Cardiac fibroblast (primary cell): ENCODE data around the gene DNASE2B.

Experiments
- DNase-seq, 2 donors: peaks; one replicate each; pipeline versions ENCODE4 v3.0.0 to v3.0.0-alpha.2; 2010; ENCODE audit warnings: low read depth in 2 of 2
- H3K4me3 ChIP-seq, 2 donors: replicated peaks in 1 of 2; 1 replicate in 1 of 2; 2 replicates in 1 of 2; pipeline ENCODE4 v1.5.1; 2011; ENCODE audit warnings: low read depth in 2 of 2, low read length in 2 of 2, mild to moderate bottlenecking in 2 of 2, moderate library complexity in 1 of 2
- TF ChIP-seq, protein P1 (sequence below): IDR thresholded peaks from one replicate; pipeline ENCODE4 v1.5.1; 2011; ENCODE audit warnings: low read depth, mild to moderate bottlenecking, low read length, inconsistent platforms

Gene DNASE2B

GRCh38 chr1:84398175-84399155 is at the start of gene DNASE2B:
DNASE2B (plus strand) TSS chr1:84398484; CDS start chr1:84398565, 81 bp downstream.
- no peak for DNase-seq
- TF ChIP-seq, protein P1, sequence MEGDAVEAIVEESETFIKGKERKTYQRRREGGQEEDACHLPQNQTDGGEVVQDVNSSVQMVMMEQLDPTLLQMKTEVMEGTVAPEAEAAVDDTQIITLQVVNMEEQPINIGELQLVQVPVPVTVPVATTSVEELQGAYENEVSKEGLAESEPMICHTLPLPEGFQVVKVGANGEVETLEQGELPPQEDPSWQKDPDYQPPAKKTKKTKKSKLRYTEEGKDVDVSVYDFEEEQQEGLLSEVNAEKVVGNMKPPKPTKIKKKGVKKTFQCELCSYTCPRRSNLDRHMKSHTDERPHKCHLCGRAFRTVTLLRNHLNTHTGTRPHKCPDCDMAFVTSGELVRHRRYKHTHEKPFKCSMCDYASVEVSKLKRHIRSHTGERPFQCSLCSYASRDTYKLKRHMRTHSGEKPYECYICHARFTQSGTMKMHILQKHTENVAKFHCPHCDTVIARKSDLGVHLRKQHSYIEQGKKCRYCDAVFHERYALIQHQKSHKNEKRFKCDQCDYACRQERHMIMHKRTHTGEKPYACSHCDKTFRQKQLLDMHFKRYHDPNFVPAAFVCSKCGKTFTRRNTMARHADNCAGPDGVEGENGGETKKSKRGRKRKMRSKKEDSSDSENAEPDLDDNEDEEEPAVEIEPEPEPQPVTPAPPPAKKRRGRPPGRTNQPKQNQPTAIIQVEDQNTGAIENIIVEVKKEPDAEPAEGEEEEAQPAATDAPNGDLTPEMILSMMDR = no peak
- H3K4me3 ChIP-seq = no peak within 1 kb of the TSS

GRCh38 chr1:84348759-84349158 is 49.5 kb upstream of the DNASE2B start:
- no peak overlapping the region for H3K4me3 ChIP-seq
- TF ChIP-seq, protein P1 = no peak
- no peak for DNase-seq

DNA sequence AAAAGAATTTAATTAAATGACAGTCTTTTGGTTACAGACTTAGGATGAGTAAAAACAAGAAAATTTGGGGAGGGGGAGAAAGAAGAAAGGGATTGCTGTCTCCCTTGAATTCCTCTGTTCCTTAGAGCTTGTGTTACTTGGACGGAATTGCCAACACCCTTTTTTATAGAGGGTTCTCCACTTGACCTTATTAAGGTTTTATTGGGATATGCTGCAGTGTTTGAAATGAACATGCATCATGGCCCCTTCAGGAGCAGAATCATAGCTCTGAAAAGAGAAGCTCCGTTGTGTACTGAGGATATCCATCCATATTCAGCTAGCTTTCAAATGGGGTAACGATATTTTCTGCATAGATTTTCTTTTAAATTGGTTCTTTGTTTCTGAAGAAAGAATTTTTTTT is 48.2 kb upstream of the DNASE2B start:
- no peak overlapping the region for H3K4me3 ChIP-seq
- TF ChIP-seq, protein P1 = no peak
- DNase-seq = no peak

GRCh38 chr1:84350550-84350949 is 47.7 kb upstream of the DNASE2B start:
- no peak overlapping the region for H3K4me3 ChIP-seq
- TF ChIP-seq, protein P1 = no peak
- no peak for DNase-seq

GRCh38 chr1:84352298-84353106 is 45.8 kb upstream of the DNASE2B start:
- no peak overlapping the region for H3K4me3 ChIP-seq
- TF ChIP-seq, protein P1 = no peak

GRCh38 chr1:84353695-84354094 is 44.6 kb upstream of the DNASE2B start:
- TF ChIP-seq, protein P1 = no peak
- no peak overlapping the region for H3K4me3 ChIP-seq
- peak; percentile 13 to 64 for DNase-seq

More at GRCh38 chr1:84352298-84353106, 45.8 kb upstream of the DNASE2B start:
- DNase-seq = peak in 1 of 2 donors; percentile 17
